Stimulated activated CD8-positive, alpha-beta memory T cell treated with anti-CD3 and anti-CD28 coated beads, Interleukin-12 subunit alpha, Interleukin-12 subunit beta, amount 100 ng/mL, for 1 hour (primary cell): ENCODE measurements around the gene CHD1.

ENCODE experiments used
- DNase-seq: peaks from one replicate; pipeline ENCODE4 v3.0.0-alpha.2; 2020; ENCODE audit warnings: low read depth

Gene CHD1

DNA sequence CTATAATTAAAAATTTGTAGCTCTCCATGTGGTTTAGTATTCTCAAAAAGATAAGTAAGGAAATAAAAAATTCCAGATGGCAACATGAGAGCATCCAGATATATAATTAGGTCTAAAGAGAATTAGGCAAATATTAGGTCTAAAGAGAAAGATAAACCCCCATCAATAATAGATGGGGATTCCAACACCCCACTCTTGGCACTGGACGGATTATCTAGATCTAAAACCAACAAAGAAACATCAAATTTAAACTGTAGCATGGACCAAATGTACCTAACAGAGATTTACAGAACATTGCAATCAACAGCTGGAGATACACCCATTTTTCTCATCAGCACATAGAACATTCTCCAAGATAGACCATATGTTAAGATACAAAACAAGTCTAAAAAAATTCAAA, 123.7 kb downstream of the CHD1 start:
- no peak for DNase-seq

DNA sequence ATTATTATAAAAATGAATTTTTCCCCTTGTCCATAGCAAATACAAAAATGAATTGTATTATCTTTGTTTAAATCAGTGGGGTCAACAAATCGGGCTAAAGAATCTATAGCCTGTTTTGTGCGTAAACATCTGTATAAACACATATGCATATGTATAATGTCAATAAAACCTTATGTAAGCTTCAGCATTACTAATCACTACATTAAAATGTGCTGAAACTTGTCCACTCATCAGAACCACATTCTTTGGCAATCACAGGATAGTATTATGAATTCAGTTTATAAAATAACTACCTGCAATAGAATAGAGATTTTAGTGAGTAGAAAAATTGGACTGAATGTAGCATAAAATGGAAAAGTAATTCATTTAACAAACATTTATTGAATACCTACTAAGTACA, 124.7 kb downstream of the CHD1 start:
- DNase-seq: no peak
